GM12891 (cell line): Measurements from ENCODE around the gene PRC1.

ENCODE experiments used
- POLR2A ChIP-seq: IDR thresholded peaks from 2 replicates; pipeline ENCODE4 v1.6.1; 2011; ENCODE audit warnings: low read depth, low read length, control low read depth
- POLR2AphosphoS5 ChIP-seq: IDR thresholded peaks from 2 replicates; pipeline ENCODE4 v1.6.1; 2011; ENCODE audit warnings: low read depth, low read length, control low read depth
- SPI1 ChIP-seq: IDR thresholded peaks from 2 replicates; pipeline ENCODE4 v1.6.1; 2011; ENCODE audit warnings: low read depth, low read length, control low read depth
- TAF1 ChIP-seq: IDR thresholded peaks from 2 replicates; pipeline ENCODE4 v1.6.1; 2011; ENCODE audit warnings: low read depth, low read length, control low read depth

GRCh38 chr15:90934949-90935751 lies 59.2 kb downstream of the PRC1 start, which contains the start of gene UNC45A:
- TF ChIP-seq POLR2A (no peak), POLR2AphosphoS5 (no peak), TAF1 (no peak), SPI1 (no peak)
